ENCODE measurements around the gene NELFE.

The NELFE gene

GRCh38 chr6:31928672-31928939 is 30.2 kb downstream of the NELFE start:
- Histone ChIP-seq H3K36me3 (replicated peaks; ENCODE audit: insufficient read depth, low read length) (no peaks in the 10 kb centered on the region), H3K27ac (ENCODE audit: low read length) (no peak overlapping the region), H2AFZ (ENCODE audit: low read length) (no peak overlapping the region), H3K9ac (ENCODE audit: low read length) (no peak overlapping the region), H3F3A (ENCODE audit: insufficient read depth, low read length) (no peaks in the 10 kb centered on the region), H3K9me2 (replicated peaks; ENCODE audit: insufficient read depth, low read length) (no peaks in the 10 kb centered on the region), H3K4me1 (ENCODE audit: low read length) (no peaks in the 10 kb centered on the region), H3K79me2 (ENCODE audit: low read length) (no peaks in the 10 kb centered on the region), H4K20me1 (ENCODE audit: insufficient read depth, low read length) (no peaks in the 10 kb centered on the region), H3K27me3 (replicated peaks; ENCODE audit: insufficient read depth, low read length) (no peaks in the 10 kb centered on the region; the same call in 1 of the 2 replicates), H3K4me3 (ENCODE audit: low read length) (no peak overlapping the region), H3K4me2 (ENCODE audit: low read depth, low read length) (no peak overlapping the region), H3K9me3 (replicated peaks; ENCODE audit: insufficient read depth, low read length) (no peaks in the 10 kb centered on the region)
- no peak for TF ChIP-seq EZH2 (optimal IDR thresholded peaks at IDR 0.05; ENCODE audit: low read depth, low read length)
- TF ChIP-seq EZH2phosphoT487 (IDR thresholded peaks at IDR 0.05; ENCODE audit: low read length) = no peak
- no peak for TF ChIP-seq CTCF (IDR thresholded peaks at IDR 0.05; ENCODE audit: low read length)
- no peak for DNase-seq

GRCh38 chr6:31927863-31928671 is 30.7 kb downstream of the NELFE start:
- Histone ChIP-seq H3K4me2 (ENCODE audit: low read depth, low read length) (peak overlapping the region; percentile 31), H3K27me3 (replicated peaks; ENCODE audit: insufficient read depth, low read length) (no peaks in the 10 kb centered on the region; the same call in 1 of the 2 replicates), H2AFZ (ENCODE audit: low read length) (peak overlapping the region; percentile 78), H3K79me2 (ENCODE audit: low read length) (no peaks in the 10 kb centered on the region), H3K9me3 (replicated peaks; ENCODE audit: insufficient read depth, low read length) (no peaks in the 10 kb centered on the region), H3K9ac (ENCODE audit: low read length) (no peak overlapping the region), H3K4me1 (ENCODE audit: low read length) (no peaks in the 10 kb centered on the region), H3K27ac (ENCODE audit: low read length) (no peak overlapping the region), H3K9me2 (replicated peaks; ENCODE audit: insufficient read depth, low read length) (no peaks in the 10 kb centered on the region), H3K36me3 (replicated peaks; ENCODE audit: insufficient read depth, low read length) (no peaks in the 10 kb centered on the region), H3F3A (ENCODE audit: insufficient read depth, low read length) (no peaks in the 10 kb centered on the region), H3K4me3 (ENCODE audit: low read length) (peak overlapping the region; percentile 28; the same call in 1 of the 2 replicates), H4K20me1 (ENCODE audit: insufficient read depth, low read length) (no peaks in the 10 kb centered on the region)
- DNase-seq = no peak
- no peak for TF ChIP-seq EZH2 (optimal IDR thresholded peaks at IDR 0.05; ENCODE audit: low read depth, low read length)
- TF ChIP-seq CTCF (IDR thresholded peaks at IDR 0.05; ENCODE audit: low read length) = no peak
- no peak for TF ChIP-seq EZH2phosphoT487 (IDR thresholded peaks at IDR 0.05; ENCODE audit: low read length)

GRCh38 chr6:31927242-31927862 is 31.4 kb downstream of the NELFE start, which contains the start of gene C2:
TSS of gene C2 (plus strand) at chr6:31927717. CDS start at chr6:31927753, 36 bp downstream.
- H3K27ac ChIP-seq (ENCODE audit: low read length) = no peak within 1 kb of the TSS
- no peaks in the 10 kb centered on the region for H3K27me3 ChIP-seq (replicated peaks; ENCODE audit: insufficient read depth, low read length)
- TF ChIP-seq CTCF (IDR thresholded peaks at IDR 0.05; ENCODE audit: low read length) (no peak), EZH2 (optimal IDR thresholded peaks at IDR 0.05; ENCODE audit: low read depth, low read length) (no peak), EZH2phosphoT487 (IDR thresholded peaks at IDR 0.05; ENCODE audit: low read length) (no peak)
- H3K4me3 ChIP-seq (ENCODE audit: low read length) = peak within 1 kb of the TSS; percentile 28; the same call in 1 of the 2 replicates
- DNase-seq = no peak
- peak within 1 kb of the TSS; percentile 78 for H2AFZ ChIP-seq (ENCODE audit: low read length)
- H3K9ac ChIP-seq (ENCODE audit: low read length) = no peak within 1 kb of the TSS
- no peaks in the 10 kb centered on the region for H3K9me3 ChIP-seq (replicated peaks; ENCODE audit: insufficient read depth, low read length)
- no peaks in the 10 kb centered on the region for H3F3A ChIP-seq (ENCODE audit: insufficient read depth, low read length)
- H3K9me2 ChIP-seq (replicated peaks; ENCODE audit: insufficient read depth, low read length) = no peaks in the 10 kb centered on the region
- no peaks in the 10 kb centered on the region for H3K4me1 ChIP-seq (ENCODE audit: low read length)
- H3K79me2 ChIP-seq (ENCODE audit: low read length) = no peaks in the 10 kb centered on the region
- no peaks in the 10 kb centered on the region for H4K20me1 ChIP-seq (ENCODE audit: insufficient read depth, low read length)
- no peaks in the 10 kb centered on the region for H3K36me3 ChIP-seq (replicated peaks; ENCODE audit: insufficient read depth, low read length)
- peak within 1 kb of the TSS; percentile 31 for H3K4me2 ChIP-seq (ENCODE audit: low read depth, low read length)

Data from MM.1S (cell line).